HG03108 (cell line): ENCODE results near the gene SUSD4.
"Not testable (repeated sequence)": the region's sequence is repeated elsewhere in the genome, so short reads cannot be mapped to it uniquely, and the experiment has no call there.

Experiments used
- ATAC-seq: cut with Tn5 transposase; IDR thresholded peaks from one replicate; pipeline ENCODE4 v1.9.1; 2021; ENCODE audit warnings: moderate library complexity; ENCODE audit not compliant: unreplicated experiment

The SUSD4 gene, protein sequence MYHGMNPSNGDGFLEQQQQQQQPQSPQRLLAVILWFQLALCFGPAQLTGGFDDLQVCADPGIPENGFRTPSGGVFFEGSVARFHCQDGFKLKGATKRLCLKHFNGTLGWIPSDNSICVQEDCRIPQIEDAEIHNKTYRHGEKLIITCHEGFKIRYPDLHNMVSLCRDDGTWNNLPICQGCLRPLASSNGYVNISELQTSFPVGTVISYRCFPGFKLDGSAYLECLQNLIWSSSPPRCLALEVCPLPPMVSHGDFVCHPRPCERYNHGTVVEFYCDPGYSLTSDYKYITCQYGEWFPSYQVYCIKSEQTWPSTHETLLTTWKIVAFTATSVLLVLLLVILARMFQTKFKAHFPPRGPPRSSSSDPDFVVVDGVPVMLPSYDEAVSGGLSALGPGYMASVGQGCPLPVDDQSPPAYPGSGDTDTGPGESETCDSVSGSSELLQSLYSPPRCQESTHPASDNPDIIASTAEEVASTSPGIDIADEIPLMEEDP

DNA sequence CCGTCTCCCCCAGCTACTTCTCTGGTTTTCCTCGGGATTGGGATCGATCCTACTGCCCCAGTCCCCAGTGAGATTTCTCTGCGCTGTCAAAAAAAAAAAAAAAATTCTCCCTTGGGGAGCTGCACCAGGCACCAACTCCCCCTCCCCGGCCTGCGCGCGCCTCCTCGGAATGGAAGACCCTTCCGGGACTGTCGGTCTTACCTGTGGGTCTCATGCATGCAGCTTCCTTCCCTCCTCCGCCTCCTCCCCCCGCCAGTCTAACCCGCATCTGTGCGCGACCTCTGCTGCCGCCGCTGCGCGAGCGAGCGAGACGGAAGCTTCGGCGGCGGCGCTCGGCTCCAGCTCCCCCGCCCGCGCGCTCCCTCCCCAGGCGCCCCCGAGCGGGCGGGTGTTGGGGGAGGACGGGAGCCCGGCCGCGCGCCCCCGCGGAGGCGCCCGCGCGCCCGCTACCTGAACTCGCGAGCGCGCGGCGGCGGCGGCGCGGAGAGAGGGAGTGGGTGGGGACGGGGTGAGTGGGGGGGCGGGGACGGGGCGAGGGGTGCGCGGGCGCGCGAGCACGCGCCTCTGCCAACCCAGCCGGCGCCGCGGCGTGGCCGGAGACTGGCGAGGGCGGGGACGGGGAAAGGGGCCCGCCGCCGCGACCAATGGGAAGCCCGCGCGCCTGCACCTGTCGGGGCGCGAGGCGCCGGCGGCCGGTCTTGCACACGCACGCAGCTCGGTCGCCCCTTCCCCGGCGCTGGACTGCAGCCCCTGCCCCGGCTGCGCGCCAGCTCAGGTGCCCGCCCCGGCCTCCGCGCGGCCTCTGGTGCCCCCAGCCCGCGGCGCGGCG is at the start of gene SUSD4:
SUSD4 (minus strand) TSS at position 321 of the 829 bp plus-strand sequence. CDS start 751 bp downstream, outside the sequence.
- ATAC-seq, result no peak

DNA sequence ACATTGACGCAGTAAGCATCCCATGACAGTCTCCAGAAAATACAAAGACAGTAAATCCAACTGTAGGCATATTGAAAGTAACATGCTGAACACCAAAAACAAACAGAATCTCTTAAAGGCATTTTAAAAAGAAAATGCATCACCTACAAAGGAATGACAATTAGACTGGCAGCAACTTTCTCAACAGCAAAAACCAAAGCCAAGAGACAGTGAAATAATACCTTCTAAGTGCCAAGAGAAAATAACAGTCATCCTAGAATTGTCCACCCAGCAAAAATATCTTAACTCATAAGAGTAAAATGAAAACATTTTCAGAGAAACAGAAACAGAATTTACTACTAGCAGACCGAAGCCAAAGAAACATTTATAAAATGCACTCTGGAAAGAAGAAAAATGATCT is 49.2 kb upstream of the SUSD4 start:
- ATAC-seq, result no peak

DNA sequence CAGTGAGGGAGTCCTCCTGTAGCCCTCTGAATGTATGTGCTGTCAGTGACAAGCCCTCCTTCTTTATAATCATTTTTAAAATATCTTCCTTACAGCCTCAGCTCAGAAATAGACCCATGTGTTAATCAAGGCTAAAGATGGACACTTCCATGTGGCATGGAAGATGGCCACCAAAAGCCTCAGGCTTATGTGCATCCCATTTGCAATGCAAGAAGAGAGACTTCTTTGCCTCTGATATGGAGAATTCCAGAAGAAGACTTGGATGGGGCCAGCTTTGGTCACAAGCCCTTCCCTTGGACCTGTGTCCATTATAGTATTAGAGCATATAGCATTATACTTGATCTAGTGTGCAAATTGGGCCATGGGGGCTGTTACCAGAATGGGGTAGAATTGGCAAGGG is 47.7 kb upstream of the SUSD4 start:
- ATAC-seq, result no peak

DNA sequence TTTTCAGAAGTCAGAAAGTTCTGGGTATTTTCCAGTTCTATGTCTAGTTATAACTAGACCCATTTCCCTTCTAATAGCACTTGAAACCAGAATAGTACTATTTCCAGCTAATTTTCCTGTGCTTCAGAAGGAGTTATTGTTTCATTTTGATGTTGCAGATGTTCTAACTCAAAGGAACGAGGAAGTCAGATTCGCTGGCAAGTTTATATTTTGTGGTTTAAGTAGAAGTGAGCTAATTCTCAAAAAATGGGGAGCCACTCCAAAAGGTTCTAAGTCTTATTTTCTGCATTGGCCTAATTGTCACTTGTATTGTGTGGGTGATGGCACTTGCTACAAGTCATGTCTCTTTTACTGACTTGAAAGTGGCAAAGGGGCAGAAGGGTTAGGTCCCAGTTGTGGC is 47.3 kb upstream of the SUSD4 start:
- ATAC-seq, result no peak

DNA sequence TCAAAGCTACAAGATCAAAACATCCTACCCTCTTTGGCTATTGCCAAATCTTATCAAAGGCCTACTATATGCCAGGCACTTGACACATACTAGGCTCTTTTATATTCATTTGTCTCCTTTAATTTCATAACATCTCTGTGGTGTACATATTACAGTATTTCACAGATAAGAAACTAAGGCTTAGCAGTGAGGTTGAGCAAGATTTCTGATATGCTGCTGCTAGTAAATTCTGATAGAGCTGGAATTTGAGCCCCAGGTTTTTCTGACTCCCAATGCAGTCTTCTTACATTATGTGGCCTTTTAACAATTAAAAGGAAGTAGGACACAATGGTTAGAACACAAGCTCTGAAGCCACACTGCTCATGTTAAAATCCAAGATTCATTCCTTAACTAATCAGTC is 46.1 kb upstream of the SUSD4 start:
- no peak for ATAC-seq

DNA sequence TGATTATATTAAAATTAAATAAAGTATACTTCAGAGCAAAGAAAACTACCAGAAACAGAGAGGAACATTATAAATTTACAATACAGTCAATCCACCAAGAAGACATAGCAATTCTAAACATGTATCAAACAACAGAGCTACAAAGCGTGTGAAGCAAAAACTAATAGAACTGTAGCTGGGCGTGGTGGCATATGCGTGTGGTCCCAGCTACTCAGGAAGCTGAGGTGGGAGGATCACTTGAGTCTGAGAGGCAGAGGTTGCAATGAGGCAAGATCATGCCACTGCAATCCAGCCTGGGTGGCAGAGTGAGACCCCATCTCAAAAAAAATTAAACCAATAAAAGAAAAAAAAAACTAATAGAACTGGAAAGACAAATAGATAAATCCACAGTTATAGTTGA is 41.5 kb upstream of the SUSD4 start:
- no peak for ATAC-seq

DNA sequence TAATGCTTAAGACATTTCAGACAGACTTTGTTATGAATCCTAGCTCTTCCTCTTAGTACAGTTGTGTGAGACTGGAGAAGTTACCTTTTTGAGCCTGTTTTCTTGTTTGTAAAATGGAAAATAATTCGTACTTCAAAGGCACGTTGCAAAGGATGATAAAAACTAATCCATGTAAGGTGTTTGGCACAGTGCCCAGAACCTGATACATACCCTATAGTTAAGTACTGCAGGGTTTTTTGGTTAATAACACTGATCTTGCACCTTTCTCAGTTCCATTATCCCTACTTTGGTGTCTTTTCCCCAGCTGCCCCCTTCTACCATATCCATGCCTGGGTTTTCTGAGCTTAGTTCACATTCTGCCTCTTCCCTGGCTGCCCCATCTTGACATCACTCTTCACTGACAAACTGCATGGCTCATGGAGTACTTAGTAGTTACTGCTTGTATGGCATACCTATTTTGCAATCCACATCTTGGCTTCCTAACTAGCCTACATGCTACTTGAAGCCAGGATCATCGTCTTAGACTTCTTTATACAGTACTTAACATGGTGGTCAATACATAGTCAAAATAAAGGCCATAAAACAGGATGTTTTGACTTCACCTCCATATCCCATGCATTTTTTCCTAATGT is 39.3 kb upstream of the SUSD4 start:
- no peak for ATAC-seq

DNA sequence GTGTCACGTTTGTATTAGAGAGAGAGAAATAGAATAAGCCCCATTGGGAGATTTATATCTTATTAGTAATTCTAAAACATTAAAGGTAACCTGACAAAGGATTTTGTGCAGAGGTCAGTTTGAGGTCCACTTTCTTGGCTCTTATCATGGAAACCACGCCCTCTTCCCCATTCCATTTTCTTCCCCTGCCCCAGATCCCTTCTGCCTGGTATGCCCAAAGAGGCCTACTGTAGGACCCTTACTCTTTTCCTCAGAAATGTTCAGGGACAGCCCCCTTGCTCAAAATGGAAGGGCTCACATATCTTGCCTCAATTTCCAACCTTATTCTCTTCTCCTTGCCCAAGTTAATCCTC is 38.8 kb upstream of the SUSD4 start:
- ATAC-seq, result no peak

DNA sequence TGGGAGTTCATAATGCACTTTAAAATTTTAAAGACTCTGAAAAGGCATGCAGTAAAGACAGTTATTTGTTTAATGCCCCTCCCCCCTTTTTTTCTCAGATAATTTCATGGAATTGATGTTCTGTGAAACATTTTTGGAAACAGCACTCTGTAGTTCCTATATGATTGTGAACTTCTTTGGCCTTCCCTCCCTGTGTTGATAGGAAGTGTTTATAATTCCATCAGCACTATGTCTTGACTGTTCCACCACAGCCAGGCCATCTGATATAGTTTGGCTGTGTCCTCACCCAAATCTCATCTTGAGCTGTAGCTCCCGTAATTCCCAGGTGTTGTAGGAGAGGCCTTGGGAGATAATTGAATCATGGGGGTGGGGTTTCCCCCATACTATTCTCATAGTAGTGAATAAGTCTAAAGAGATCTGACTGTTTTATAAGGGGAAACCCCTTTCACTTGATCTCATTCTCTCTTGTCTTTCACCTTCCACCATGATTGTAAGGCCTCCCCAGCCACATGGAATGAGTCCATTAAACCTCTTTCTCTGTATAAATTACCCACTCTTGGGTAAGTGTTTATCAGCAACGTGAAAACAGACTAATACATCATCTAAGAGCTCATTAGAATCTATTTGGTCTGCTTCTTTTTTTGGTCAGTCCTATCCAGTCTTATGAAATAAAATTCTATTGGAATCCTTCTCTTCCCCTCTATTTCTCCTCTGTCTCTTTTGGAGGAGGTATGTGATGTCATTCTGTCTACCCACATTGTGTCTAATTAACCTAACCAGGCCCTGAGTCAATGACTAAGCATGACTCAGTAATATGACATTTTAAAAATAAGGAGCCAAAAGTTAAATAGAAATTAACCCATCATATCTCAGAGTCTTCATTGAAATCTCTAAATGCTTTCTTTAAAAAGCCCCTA is 38.2 kb upstream of the SUSD4 start:
- ATAC-seq, result no peak

DNA sequence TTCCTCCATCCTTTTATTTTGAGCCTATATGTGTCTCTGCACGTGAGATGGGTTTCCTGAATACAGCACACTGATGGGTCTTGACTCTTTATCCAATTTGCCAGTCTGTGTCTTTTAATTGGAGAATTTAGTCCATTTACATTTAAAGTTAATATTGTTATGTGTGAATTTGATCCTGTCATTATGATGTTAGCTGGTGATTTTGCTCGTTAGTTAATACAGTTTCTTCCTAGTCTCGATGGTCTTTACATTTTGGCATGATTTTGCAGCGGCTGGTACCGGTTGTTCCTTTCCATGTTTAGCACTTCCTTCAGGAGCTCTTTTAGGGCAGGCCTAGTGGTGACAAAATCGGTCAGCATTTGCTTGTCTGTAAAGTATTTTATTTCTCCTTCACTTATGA is 35.4 kb upstream of the SUSD4 start:
- ATAC-seq, result not testable (repeated sequence)

DNA sequence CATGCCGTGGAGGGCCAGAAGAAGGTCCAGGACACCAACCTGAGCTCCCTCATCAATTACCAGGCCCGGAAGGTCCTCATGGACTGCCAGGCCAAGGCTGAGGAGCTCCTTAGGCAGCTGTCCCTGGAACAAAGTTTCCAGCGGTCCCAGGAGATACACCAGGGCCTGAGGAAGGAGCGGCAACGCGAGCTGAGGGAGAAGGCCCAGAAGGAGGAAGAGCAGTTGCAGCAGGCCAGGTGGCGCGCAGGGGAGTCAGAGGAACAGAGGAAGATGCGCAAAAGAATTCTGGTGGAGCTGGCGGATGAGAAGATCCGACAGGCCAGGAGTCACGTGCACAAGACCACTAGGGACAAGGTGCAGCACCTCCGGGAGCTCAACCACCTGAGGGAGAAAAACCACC is 30.7 kb upstream of the SUSD4 start:
- ATAC-seq, result no peak

DNA sequence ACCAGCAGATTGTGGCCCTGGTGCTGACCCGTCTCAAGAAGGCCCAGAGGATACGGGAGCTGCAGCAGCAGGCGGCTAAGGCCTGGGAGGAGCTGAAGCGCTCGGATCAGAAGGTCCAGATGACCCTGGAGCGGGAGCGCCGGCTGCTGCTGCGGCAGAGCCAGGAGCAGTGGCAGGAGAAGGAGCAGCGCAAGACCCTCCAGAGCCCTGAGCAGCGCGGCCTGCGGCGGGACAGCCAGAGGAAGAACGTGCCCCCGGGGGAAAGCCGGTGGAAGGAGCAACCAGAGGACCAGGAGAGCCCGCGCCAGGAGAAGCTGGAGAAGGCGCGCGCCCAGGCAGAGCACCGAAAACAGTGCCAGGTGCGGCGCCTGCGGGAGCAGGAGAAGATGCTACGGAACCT is 30.3 kb upstream of the SUSD4 start:
- ATAC-seq, result no peak

DNA sequence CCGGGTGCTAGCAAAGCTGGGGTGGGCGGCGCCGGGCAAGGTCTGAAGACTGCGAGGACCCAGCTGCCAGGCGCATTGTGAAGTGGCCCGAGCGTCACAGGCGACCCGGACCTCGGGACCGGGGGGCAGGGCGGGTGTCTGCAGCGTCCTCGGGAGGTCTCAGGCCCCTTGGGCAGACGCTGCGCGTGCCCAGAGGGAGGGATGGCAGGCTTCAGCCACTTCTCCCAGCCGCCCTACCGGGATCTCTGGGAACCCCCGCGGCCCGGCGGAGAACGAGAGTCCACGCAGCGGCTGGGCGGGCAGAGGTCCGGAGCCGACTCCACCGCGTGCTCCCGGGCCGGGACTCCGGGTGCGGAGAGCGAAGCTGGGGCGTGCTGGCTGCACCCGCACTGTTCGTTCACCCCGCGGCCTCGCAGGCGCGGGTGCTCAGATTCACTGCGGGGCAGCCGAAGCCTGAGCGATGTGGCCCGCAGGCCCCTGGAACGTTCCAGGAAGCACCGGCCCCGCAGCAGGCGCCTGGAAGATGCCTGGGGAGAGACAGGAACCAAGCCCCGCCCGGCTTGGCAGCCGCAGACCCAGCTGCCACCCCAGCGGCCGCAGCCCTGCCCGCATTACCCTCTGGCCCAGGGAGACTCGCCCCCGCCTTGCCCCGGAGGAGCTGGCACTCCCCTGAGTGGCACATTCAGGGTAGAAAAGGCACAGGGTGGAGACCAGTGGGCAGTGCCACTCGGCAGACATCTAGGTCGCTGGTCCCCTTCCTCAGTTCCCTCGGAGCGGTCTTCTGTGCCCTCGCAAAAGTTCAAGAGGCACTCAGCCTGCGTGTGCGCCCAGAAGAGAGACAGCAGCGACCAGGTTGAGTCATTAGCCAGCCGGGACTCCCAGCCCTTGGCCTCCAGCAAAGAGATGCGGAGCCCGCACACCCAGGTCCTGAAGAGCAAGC is 29.6 kb upstream of the SUSD4 start, which contains the start of gene CCDC185:
CCDC185 (plus strand) TSS at position 141 of the 940 bp plus-strand sequence; CDS start at position 202, 61 bp downstream.
- ATAC-seq, result no peak

DNA sequence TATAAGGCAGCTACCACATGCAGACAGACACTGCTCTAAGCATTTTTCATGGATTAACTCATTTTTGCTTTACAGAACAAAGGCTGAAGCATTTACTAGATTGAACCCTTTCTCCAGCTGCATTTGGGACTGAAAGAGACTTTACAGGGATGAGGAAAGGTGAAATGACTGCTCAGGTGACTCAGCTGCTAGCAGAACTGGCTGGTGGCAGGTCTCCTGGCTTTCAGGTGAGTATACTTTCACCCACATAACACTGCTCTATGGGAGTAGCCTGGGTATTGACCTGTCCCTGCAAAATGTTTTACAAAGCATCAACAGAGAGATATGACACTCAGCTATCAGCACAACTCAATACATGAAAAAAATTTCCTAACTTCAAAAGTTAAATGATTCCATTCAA is 26.6 kb upstream of the SUSD4 start:
- no peak for ATAC-seq

DNA sequence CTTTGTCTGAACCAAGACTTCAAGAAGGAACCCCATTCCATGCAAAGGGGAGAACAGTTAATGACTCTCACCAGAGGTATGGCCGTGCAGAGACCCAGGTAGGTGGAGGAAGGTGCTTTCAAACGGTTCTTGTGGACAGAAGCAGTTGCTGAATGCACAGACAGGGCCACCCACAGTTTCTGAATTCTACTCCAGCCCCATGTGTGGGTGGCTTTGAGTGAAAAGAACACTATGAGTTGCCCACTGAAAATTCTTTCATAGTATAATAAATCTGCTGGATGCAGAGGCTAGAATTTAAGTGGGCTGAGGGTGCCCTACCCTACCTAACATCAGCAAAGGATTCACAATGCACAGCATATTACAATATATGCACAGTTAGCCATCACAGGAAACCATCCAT is 22.0 kb upstream of the SUSD4 start:
- no peak for ATAC-seq

DNA sequence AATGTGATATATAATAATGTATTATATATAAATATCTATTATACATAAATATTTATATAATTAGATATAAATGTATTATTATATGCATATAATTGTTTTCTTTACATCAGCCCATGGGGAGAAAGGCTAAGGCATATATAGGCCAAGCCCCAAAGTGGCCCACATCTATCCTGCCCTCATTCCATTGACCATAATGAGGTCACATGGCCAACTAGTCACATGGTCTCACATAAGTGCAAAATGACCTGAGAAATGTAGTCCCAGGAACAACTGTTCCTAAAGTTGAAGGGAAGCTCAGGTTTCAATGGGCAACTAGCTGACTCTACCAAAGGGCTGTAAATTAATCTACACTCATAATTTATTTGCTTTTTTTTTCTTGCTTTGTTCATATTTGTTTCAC is 14.8 kb upstream of the SUSD4 start:
- ATAC-seq, result no peak

DNA sequence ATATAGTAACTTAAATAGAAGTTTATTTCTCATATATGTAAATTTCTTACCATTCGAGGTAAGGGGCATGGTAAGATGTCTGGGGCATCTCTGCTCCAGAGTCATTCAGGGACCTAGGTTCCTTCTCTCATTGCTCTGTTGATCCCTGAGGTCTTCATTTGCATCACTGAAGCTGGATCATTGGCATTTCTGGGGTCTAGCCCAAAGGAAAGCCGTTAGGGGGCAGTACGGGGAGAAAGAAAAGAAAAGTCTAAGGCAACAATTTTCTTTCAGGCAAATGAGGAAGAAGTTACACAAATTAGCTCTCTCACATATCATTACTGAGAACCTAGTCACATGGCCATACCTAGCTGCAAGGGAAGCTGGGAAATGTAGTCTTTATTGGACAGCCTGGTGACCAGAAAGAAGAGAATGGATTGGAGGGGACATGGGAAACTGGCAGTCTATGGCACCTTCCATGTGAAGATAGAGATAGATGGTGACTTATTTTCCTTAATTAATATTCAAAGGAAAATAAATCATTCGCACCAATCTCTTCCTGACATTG is 10.2 kb upstream of the SUSD4 start:
- no peak for ATAC-seq

DNA sequence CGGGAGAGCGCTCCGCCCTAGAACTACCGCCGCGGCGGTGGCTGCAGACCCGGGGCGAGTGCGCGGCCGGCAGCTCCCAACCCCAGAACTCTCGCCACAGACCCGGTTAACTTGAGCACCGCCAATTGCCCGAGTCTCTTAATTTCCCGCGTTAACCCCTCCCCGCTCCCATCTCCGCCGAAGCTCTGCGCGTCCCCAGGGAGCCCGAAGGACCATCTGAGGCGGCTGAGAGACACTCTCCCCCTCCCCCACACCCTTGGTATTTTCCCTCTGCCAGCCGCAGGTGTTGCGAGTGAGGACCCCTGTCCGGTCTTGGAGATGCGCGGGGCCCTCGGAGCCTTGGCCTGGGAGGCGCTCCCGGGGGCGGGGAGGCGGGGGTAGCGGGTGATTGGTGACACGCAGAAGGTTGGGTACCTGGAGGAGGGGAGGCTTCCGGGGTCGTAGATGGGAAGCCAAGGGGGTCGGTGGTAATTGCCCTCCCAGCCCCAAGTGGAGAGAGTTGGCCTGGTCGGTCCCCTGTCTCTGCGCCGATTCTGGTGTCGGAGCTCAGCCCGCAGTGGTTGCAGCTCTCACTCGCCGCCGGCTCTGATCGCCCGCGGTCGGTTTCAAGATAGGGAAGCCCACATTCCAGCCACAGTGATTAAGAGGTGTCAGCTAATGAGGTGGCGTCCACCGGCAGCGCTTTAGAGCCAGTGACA is 858 bp upstream of the SUSD4 start:
- no peak for ATAC-seq
